ENCODE data around the gene AGPAT3.

- no peak for TF ChIP-seq CTCF (IDR thresholded peaks at IDR 0.05; ENCODE audit: poor library complexity)
- no peak for TF ChIP-seq EZH2 (IDR thresholded peaks at IDR 0.05; ENCODE audit: borderline replicate concordance)
- TF ChIP-seq EZH2phosphoT487 (IDR thresholded peaks at IDR 0.05; ENCODE audit: low read depth, severe bottlenecking, unreplicated experiment): no peak
Measured at GRCh38 chr21:43927591-43928221, 62.7 kb downstream of the AGPAT3 start.

All from hepatocyte (in vitro differentiated cells).